ES-I3 (cell line): ENCODE data around the gene ROCK1.

Source experiments
- H3K36me3 ChIP-seq: 2 replicates; pipeline ENCODE4 v1.6.1; 2013; ENCODE audit warnings: mild to moderate bottlenecking, low read length, control low read depth, moderate library complexity; ENCODE audit not compliant: insufficient read depth
- H3K4me1 ChIP-seq: 2 replicates; pipeline ENCODE4 v1.6.1; 2013; ENCODE audit warnings: mild to moderate bottlenecking, control low read depth, low read length; ENCODE audit not compliant: insufficient read depth
- H3K9ac ChIP-seq: 2 replicates; pipeline ENCODE4 v1.6.1; 2013; ENCODE audit warnings: low read depth, mild to moderate bottlenecking, low read length, moderate library complexity
- H3K9me3 ChIP-seq: 2 replicates; pipeline ENCODE4 v1.6.1; 2013; ENCODE audit warnings: mild to moderate bottlenecking, low read length, moderate library complexity; ENCODE audit not compliant: control insufficient read depth, insufficient read depth

ROCK1 gene

DNA sequence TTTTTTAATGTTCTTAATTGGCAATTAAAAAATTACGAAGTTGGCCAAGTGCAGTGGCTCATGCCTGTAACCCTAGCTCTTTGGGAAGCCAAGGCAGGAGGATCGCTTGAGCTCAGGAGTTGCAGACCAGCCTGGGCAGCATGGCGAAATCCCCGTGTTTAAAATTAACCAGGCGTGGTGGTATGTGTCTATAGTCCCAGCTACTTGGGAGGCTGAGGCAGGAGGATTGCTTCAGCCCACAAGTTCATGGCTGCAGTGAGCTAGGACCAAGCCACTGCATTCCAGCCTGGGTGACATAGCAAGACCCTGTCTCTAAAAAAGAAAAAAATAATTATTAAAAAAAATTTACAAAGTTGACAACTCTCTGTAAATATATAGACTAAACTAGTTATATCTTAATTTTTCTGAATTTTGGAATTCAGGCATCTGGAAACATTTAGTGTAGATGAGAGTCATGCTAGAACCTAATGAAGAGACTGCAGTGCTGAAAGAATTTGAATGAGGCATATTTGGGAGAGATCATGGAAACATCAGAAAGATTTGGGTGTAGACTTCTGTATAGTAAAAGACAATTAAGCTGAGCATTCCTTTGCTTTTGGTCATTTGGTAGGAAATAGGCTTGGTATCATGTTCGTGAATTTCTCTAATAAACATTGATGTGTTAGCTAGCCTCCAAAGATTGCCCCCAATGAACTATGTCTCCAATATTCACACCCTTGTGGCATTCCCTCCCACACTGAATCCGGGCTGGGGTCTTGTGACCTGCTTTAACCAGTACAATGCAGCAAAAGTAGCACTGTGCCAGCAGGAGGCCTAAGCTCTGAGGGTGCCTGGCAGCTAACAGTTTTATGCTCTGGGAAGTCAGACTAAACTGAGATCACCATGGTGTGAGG is 4.2 kb upstream of the ROCK1 start:
- Histone ChIP-seq H3K9me3 (no peaks in the 10 kb centered on the region), H3K9ac (no peak overlapping the region), H3K4me1 (peaks cover 24% of the 10 kb centered on the region), H3K36me3 (no peaks in the 10 kb centered on the region)

DNA sequence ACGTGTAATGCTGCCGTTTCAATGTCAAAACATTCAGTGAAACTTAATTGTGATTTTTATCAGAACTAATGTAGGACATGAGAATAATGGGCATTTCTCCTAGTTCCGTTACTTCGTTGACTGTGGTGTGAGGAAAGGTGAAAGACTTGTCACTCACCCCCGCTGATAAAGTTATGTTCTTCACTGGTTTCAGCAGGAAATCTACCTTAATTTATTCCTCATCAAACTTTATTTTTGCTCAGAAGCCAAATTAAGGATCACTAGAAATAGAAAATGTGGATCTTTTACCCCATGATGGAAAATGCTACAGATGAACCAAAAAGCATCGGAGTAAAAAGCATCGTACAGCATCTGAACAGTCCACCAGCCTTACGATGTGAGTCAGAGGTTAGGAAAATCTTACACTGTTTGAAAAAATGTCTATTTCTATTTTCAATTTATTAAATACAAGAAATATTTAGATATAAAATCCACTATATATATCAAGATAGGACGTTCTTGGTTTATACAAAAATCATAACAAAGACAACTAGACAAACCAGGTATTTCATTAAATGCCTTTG is 1.0 kb upstream of the ROCK1 start:
- peaks cover 15% of the 10 kb centered on the region for H3K4me1 ChIP-seq
- no peaks in the 10 kb centered on the region for H3K36me3 ChIP-seq
- no peaks in the 10 kb centered on the region for H3K9me3 ChIP-seq
- peak overlapping the region; percentile 93; the same call in 1 of the 2 replicates for H3K9ac ChIP-seq

DNA sequence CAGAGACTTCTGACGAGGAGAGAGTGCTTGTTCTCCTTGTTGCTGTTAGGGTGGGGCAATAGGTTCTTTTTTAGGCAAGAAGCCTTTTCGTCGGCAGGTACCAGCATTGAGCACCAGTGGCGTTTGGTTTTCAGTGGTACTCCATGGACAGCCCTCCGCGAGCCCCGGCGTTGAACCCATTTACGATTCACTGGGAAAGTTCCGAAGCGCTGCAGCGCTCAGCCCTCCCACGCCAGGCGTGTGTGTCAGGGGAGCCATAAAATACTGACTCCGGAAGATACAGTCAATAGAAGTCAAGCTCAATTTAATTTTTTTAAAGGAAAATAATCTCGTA is 494 bp upstream of the ROCK1 start:
- peak overlapping the region; percentile 93 for H3K9ac ChIP-seq
- no peaks in the 10 kb centered on the region for H3K36me3 ChIP-seq
- no peaks in the 10 kb centered on the region for H3K9me3 ChIP-seq
- peaks cover 10% of the 10 kb centered on the region for H3K4me1 ChIP-seq

DNA sequence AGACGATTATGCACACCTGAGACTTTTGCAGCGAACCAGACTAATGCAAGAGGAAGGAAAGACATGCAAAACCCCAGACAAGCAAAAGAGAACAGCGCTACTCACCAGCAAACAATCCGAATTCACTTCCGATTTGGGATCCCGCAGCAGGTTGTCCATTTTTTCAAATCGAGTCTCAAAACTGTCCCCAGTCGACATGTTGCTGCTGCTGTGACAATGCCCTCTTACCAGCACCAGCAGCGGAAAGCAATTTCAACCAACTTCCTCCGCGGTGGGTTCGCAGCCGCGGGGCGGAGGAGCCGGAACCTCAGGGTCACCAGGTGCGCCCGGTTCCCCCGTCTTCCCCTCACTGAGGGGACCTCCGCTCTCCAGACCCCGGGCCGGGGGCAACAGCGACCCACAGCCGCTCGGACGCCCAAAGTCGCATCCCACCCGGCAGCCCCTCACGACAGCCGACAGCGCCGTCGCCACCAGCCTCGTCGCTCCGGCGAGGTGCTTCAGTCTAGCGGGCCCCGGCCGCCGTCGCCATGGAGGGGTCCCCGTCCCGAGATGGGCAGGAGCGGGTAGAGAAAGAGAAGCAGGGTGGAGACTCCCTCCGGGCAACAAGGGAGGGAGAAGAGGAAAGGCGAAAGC is 784 bp downstream of the ROCK1 start:
- H3K9ac ChIP-seq = peak overlapping the region; percentile 100
- H3K36me3 ChIP-seq = no peaks in the 10 kb centered on the region

DNA sequence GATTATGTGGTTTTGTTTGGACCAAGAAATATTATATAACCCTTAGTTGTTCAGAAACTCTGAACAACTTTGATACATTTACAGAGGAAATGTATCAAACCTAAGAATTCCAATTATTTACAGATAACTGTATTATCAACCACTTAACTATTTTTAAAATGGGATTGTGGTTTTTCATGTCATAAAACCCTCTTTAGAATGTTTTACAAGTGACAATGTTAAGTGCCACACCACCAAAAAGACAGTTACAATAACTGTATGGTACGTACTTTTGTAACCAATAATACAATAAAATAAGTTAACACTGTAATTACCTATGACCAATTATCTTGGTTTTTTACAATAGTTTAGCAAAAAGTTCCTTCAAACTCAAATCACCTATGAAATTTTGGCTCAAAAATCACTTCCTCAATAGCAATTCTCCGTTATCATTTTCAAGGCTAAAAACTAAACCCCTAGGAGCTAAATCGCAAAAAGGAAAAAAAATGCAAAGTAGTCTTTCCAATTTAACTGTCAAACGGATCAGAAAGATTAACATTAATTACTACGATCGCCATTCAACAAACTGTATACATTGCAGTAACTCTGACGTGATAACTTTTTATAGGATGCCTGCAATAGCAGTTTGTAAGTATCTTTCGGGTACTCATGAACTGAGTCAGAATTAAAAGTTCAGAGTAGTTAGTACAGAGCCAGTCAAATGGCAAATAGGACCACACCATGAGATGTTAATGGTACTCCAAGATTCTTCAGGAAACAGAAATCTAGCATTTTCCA is 1.5 kb downstream of the ROCK1 start:
- Histone ChIP-seq H3K4me1 (no peaks in the 10 kb centered on the region), H3K36me3 (no peaks in the 10 kb centered on the region), H3K9ac (peak overlapping the region; percentile 100), H3K9me3 (no peaks in the 10 kb centered on the region)

More for the DNA sequence above, 784 bp downstream of the ROCK1 start:
- Histone ChIP-seq H3K9me3 (no peaks in the 10 kb centered on the region), H3K4me1 (peaks cover under 1% of the 10 kb centered on the region; the same call in 1 of the 2 replicates)

DNA sequence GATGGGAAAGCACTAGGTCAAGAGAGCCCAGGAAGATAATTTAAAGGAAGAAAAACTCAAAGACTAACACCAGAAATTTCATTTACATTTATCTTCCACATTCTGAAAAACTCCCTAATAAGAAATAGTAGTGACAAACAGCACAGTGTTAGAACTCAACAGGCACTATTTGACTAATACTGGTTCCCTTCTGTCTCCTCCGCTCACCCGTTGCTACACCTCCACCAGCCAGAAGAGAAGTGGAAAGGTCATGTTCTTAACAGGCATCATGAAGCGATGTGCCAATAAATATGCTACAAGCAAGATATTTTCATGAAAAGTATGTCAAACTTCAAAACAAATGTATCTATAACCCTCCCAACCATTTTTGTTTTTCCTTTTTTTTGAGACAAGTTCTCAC is 5.7 kb downstream of the ROCK1 start:
- no peaks in the 10 kb centered on the region for H3K36me3 ChIP-seq
- no peaks in the 10 kb centered on the region for H3K4me1 ChIP-seq
- H3K9me3 ChIP-seq = no peaks in the 10 kb centered on the region
- no peak overlapping the region for H3K9ac ChIP-seq

DNA sequence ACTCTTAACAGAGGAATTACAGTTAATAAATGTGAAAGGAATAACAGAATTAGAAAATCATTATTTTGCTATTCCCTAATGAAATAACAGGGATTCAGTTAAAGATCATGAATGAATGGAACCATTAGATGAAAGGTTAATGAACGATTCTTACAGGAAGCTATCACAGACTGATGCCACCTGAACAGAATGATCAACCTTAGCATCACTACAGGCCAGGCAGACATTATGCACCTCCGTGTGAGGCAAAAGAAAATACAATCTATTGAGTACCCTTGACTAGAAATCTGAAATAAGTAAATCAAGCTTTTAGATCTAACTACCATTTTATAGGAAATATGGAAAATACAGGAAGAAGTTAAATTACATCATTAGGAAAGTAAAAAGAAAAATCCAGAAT is 10.4 kb downstream of the ROCK1 start:
- Histone ChIP-seq H3K36me3 (no peaks in the 10 kb centered on the region), H3K4me1 (0 out of 2 replicates have a peak, but pooled peaks cover 3% of the 10 kb centered on the region), H3K9ac (no peak overlapping the region), H3K9me3 (no peaks in the 10 kb centered on the region)

DNA sequence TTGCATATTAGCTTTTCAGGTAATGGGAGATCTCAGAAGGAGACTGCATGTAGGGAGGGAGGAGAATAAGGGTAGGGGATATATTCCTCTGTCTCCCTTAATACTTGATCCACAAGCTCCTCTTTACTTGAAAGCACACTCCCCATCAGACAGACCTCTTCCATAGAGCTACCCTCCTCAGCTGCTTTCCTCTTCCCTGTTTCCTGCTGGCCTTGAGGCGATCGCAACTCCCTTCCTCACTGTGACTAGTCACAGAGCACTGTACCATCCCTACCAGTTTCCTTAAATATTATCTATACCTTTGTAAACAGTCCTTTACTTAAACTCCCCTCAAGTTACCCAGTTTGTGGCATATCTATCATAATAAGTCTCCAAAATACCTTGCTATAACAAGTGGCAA is 10.9 kb downstream of the ROCK1 start:
- Histone ChIP-seq H3K4me1 (0 out of 2 replicates have a peak, but pooled peaks cover 3% of the 10 kb centered on the region), H3K36me3 (no peaks in the 10 kb centered on the region), H3K9me3 (no peaks in the 10 kb centered on the region), H3K9ac (no peak overlapping the region)

DNA sequence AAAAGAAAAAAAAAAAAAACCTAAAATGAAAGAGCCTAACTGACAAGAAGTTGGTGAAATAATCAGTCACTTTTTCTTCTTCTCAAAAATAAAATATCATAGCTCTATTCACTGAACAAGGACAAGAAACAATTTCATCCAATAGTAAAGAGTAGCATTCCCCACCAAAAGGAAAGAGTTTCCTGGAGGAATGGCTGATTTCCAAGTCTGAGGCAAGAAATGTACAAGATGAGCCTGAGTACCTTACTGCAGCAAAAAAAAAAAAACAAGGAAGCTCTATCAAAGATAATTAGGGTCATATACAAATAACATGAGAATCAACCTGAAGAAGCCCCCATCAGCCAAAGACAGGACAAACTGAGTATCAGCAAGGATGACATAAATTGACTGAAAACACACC is 11.5 kb downstream of the ROCK1 start:
- Histone ChIP-seq H3K9ac (no peak overlapping the region), H3K9me3 (no peaks in the 10 kb centered on the region), H3K36me3 (no peaks in the 10 kb centered on the region), H3K4me1 (0 out of 2 replicates have a peak, but pooled peaks cover 3% of the 10 kb centered on the region)

DNA sequence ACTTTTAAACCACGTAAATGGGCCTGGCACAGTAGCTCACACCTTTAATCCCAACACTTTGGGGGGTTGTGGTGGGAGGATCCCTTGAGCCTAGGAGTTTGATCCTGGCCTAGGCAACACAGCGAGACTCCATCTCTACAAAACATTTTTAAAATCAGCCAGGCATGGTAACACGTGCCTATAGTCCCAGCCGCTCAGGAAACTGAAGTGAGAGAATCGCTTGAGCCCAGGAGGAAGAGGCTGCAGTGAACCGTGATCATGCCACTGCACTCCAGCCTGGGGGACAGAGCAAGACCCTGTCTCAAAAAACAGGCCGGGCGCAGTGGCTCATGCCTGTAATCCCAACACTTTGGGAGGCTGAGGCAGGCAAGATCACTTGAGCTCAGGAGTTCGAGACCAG is 12.2 kb downstream of the ROCK1 start:
- Histone ChIP-seq H3K4me1 (0 out of 2 replicates have a peak, but pooled peaks cover 3% of the 10 kb centered on the region), H3K9ac (no peak overlapping the region), H3K9me3 (no peaks in the 10 kb centered on the region), H3K36me3 (no peaks in the 10 kb centered on the region)

DNA sequence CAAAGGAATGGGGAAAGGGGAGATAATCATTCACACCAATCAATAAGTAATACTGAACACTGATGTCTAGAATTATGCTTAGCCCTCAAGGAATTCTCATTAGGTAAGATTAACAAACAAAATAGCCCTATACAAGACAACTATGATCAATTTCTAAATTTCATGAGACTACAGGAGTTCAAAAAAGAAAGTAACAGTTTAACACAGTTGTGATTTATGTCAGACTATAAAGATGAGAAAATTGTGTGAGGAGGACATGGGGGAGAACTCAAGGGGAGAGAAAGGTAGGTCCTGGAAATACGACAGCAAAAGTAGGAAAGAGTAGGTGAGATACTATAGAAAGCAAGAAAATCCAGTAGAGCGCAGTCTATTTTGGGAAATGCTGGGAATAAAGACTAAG is 14.9 kb downstream of the ROCK1 start:
- no peaks in the 10 kb centered on the region for H3K36me3 ChIP-seq
- 0 out of 2 replicates have a peak, but pooled peaks cover 3% of the 10 kb centered on the region for H3K4me1 ChIP-seq
- no peak overlapping the region for H3K9ac ChIP-seq
- no peaks in the 10 kb centered on the region for H3K9me3 ChIP-seq

DNA sequence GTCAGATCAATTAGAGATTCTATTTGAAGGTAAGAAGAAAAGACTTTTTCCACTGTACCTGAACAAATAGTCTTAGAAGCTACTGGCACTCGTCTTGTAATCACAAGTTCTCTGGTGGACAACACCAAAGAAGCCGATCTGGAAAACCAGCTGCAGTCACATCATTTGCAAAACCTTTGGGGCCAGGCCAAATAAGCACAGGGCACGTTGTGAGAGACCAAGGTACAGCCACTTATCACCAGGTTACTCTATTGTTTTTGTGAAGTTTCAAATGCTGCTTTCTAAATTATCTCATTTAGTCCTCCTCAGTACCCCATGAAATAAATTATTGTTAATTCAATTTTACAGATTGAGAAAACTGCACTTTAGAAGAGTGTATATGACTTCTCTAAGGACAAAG is 18.5 kb downstream of the ROCK1 start:
- H3K9ac ChIP-seq = no peak overlapping the region
- H3K9me3 ChIP-seq = no peaks in the 10 kb centered on the region
- H3K4me1 ChIP-seq = no peaks in the 10 kb centered on the region
- no peaks in the 10 kb centered on the region for H3K36me3 ChIP-seq

DNA sequence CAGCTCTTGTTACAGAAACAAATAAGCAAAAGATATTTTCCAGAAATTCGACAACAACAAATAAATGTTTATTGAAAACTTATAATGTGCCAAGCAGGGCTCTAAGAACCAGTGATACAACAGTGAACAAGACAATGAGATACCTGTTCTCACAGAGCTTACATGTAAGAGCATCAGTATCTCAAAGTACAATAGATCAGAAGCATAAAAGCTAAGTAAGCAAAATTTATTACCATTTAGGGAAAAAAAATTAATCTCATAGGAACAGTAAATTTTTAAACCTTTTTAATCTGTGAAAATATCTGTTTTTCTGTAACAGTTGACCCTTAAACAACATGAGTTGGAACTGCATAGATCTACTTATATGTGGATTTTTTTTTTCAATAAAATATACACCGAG is 20.9 kb downstream of the ROCK1 start:
- H3K9me3 ChIP-seq = no peaks in the 10 kb centered on the region
- H3K9ac ChIP-seq = no peak overlapping the region
- H3K36me3 ChIP-seq = no peaks in the 10 kb centered on the region
- H3K4me1 ChIP-seq = no peaks in the 10 kb centered on the region

DNA sequence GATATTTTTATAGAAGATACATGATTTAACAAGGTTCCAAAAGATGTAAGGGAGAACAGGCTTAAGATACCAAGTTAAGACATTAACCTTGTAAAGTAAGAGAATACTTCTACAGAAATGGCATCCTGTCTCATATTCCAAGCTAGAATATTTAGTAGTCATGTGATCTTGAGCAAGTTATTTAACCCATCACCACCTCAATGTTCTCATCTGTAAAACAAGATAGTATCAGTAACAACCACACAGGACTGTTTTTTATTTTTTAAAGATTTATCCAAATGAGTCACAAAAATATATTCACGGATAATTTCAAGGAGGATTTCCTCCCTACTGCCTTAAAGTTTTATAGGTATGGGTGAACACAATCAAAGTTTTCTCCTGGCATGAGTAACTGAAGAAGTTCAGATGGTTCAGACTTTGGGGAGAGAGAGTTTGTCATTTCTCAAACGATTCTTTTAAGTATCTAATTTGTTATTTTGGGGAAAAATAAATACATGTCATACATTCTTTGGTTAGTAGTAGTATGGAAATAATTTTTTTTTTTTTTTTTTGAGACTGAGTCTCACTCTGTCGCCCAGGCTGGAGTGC is 25.9 kb downstream of the ROCK1 start:
- Histone ChIP-seq H3K9me3 (peaks cover 5% of the 10 kb centered on the region; the same call in 1 of the 2 replicates), H3K9ac (no peak overlapping the region)

More for the DNA sequence above, 25.9 kb downstream of the ROCK1 start:
- H3K4me1 ChIP-seq = no peaks in the 10 kb centered on the region
- no peaks in the 10 kb centered on the region for H3K36me3 ChIP-seq
